Mucosa of descending colon (tissue), 3 donors: ENCODE results near the gene FAM193B. TPM values are rescaled to one million over a fixed set of nuclear protein-coding genes. Genes with fewer than 3 reads are reported as not detected.

Experiments used
- ATAC-seq: fragments of 200-7000 bp; cut with Tn5 transposase; one replicate; pipeline ENCODE4 v1.9.1; 2020; ENCODE audit warnings: mild to moderate bottlenecking, moderate library complexity
- DNase-seq, 3 donors: peaks; one replicate each; pipeline ENCODE4 v3.0.0-alpha.2; 2020
- H3K36me3 ChIP-seq: fragments of 200-600 bp; one replicate; pipeline ENCODE4 v1.8.0; 2021; ENCODE audit warnings: low read depth, mild to moderate bottlenecking
- H3K4me1 ChIP-seq: fragments of 200-600 bp; one replicate; pipeline ENCODE4 v1.8.0; 2021; ENCODE audit warnings: low read depth, mild to moderate bottlenecking
- H3K4me3 ChIP-seq: fragments of 200-600 bp; one replicate; pipeline ENCODE4 v1.8.0; 2021; ENCODE audit warnings: mild to moderate bottlenecking
- H3K9me3 ChIP-seq: fragments of 200-600 bp; one replicate; pipeline ENCODE4 v1.8.0; 2021; ENCODE audit warnings: mild to moderate bottlenecking
- CTCF ChIP-seq: fragments of 200-600 bp; IDR thresholded peaks from one replicate; pipeline ENCODE4 v1.8.0; 2022; ENCODE audit warnings: antibody characterized with exemption, mild to moderate bottlenecking
- intact Hi-C, 2 donors: fragments of 100-400 bp; cut with DNase I in 1 of 2; cut with micrococcal nuclease in 1 of 2; formaldehyde crosslinking; loops; one replicate each; pipeline versions ENCODE4 v1.11.0 to v1.11.1; 2022; cut with DNase I, micrococcal nuclease
- total RNA-seq, 3 donors: library from RNA; stranded (reverse); fragmentation: NEBNext Ultra II Directional in 2 of 3; extraction: Animal tissue kit (Norgen Biotek cat#: 25700) in 2 of 3; gene quantifications; one replicate each; pipeline versions ENCODE4 v1.2.1 to v1.2.4, GENCODE V29; 2021 to 2023
- donor health status: DM: no; HTN: no; CAD: no; lungs with moderate emphysema.
- donor health status: DM: no; HTN: no; CAD: no.
- donor health status: DM: no; HTN: yes; CAD: no.

Gene FAM193B
- total RNA-seq, 3 donors from 2014 or later: 57.7 to 83.9 (median 75.2) TPM

- no peak for TF ChIP-seq CTCF
- ATAC-seq (peak; percentile 53), DNase-seq (peak in 1 of 3 donors; percentile 36)
- Histone ChIP-seq H3K4me1 (no peaks in the 10 kb centered on the region), H3K36me3 (no peaks in the 10 kb centered on the region), H3K9me3 (no peaks in the 10 kb centered on the region), H3K4me3 (no peak overlapping the region)
- intact Hi-C loops: no loop called here
Observed at GRCh38 chr5:177545487-177546257, 8.7 kb downstream of the FAM193B start.

- ATAC-seq: no peak
- intact Hi-C loops: no loop called here
- H3K36me3 ChIP-seq: no peaks in the 10 kb centered on the region
- H3K9me3 ChIP-seq: no peaks in the 10 kb centered on the region
- no peak for TF ChIP-seq CTCF
- no peak for DNase-seq
- no peaks in the 10 kb centered on the region for H3K4me1 ChIP-seq
- H3K4me3 ChIP-seq: no peak overlapping the region
Observed at GRCh38 chr5:177542816-177543465, 11.4 kb downstream of the FAM193B start.

- intact Hi-C loops: no loop called here
- ATAC-seq (peak; percentile 48), DNase-seq (no peak)
- Histone ChIP-seq H3K9me3 (no peaks in the 10 kb centered on the region), H3K4me3 (no peak overlapping the region), H3K4me1 (no peaks in the 10 kb centered on the region), H3K36me3 (no peaks in the 10 kb centered on the region)
- TF ChIP-seq CTCF: no peak
Observed at GRCh38 chr5:177540438-177540837, 13.9 kb downstream of the FAM193B start.

GRCh38 chr5:177539411-177539810, 15.0 kb downstream of the FAM193B start:
- intact Hi-C loops: no loop called here
- H3K4me1 ChIP-seq: no peaks in the 10 kb centered on the region
- no peak for DNase-seq
- H3K4me3 ChIP-seq: no peak overlapping the region
- H3K9me3 ChIP-seq: no peaks in the 10 kb centered on the region
- ATAC-seq: no peak
- no peak for TF ChIP-seq CTCF
- no peaks in the 10 kb centered on the region for H3K36me3 ChIP-seq

- H3K4me1 ChIP-seq: no peaks in the 10 kb centered on the region
- DNase-seq: no peak
- H3K4me3 ChIP-seq: no peak overlapping the region
- H3K36me3 ChIP-seq: no peaks in the 10 kb centered on the region
- no peaks in the 10 kb centered on the region for H3K9me3 ChIP-seq
- intact Hi-C loops: no loop called here
- TF ChIP-seq CTCF: no peak
- ATAC-seq: no peak
Observed at GRCh38 chr5:177538876-177539275, 15.5 kb downstream of the FAM193B start.
